ENCODE data around the gene SPATA31C2.

GRCh38 chr9:88168564-88168963, 30.3 kb upstream of the SPATA31C2 start:
- TF ChIP-seq CTCF (conservative IDR thresholded peaks at IDR 0.05) (no peak), EZH2 (IDR thresholded peaks at IDR 0.05; ENCODE audit: low read depth) (no peak)
